ENCODE data around the gene CTDSPL2.
"Not testable (repeated sequence)": the region's sequence is repeated elsewhere in the genome, so short reads cannot be mapped to it uniquely, and the experiment has no call there.

CTDSPL2 gene

DNA sequence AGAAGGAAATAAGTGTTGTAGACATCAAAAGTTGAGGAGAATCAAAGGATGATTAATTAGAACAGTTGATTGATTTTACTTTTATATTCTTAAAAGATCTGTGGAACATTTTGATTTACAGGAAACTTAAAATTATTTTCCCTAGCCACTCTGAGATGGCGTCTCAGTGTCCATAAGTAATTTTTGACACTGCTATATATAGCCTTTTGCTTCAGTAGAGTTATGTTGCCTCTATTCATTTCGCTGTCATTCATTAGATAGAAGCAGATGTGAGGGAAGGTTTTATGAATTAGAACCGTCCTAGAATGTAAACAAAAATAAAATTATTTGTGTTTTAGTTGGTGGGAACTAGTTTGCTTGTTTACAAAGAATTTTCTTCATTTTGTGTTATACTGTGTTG is 58.5 kb downstream of the CTDSPL2 start:
- no peak for DNase-seq

DNA sequence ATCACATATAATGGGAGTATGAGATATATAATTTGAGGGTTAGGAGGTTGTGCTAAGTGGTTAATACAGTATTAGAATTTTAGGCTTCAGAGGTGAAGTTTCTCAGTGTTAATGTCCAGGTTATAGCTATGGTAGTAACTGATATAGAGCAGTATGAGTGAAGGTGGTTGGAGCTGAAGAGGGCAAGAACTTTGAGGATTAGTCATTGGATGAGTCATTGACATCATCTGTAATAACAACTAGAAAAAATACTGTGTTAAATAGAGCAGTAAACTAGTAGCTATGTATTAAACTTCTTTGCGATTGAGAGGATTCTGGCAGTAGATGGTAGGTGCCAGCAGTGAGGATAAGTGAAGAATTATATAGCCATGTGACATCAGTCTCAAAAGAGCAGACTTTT is 62.0 kb downstream of the CTDSPL2 start:
- DNase-seq: no peak

DNA sequence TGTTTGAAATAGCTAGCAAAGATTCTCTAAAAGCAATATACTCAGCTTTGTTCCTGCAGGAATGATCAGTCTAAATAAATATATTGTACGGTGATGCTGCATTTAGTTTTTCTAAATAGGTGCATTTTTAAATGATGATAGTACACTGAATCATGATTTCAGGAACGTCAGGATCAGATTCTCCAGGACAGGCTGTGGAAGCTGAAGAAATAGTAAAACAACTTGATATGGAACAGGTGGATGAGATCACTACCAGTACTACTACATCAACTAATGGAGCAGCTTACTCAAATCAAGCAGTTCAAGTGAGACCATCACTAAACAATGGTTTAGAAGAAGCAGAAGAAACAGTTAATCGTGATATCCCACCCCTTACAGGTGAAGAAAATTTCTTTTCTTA is 63.2 kb downstream of the CTDSPL2 start:
- no peak for DNase-seq

DNA sequence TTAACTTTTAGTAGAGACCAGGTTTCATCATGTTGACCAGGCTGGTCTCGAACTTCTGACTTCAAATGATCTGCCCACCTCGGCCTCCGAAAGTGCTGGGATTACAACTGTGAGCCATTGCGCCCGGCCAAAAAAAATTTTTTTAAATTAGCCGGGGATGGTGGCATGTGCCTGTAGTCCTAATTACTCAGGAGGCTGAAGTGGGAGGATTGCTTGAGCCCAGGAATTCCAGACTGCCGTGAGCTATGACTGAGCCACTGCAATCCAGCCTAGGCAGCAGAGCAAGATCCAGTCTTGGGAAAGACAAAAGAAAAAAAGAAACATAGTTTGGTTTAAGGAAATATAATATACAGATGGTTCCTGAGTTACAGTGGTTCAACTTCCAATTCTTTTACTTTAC is 64.6 kb downstream of the CTDSPL2 start:
- no peak for DNase-seq

DNA sequence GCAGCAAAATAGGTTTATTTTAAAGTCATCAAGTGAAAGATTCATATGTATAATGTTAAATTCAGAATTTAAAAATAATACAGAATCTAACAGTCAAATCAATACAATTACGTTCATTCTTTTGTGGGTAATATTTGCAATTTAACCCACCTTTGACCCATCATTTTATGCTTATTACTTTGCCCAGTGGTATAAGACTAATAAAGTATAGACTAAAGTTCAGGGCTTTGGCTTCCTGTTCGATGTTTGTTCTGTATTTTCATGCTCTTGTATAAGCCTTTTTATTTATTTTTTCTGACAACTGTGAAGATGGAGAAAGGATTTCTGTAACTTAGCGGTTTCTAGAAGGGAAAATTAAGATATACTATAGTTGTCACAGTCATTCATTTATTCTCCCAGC is 65.2 kb downstream of the CTDSPL2 start:
- DNase-seq: no peak

DNA sequence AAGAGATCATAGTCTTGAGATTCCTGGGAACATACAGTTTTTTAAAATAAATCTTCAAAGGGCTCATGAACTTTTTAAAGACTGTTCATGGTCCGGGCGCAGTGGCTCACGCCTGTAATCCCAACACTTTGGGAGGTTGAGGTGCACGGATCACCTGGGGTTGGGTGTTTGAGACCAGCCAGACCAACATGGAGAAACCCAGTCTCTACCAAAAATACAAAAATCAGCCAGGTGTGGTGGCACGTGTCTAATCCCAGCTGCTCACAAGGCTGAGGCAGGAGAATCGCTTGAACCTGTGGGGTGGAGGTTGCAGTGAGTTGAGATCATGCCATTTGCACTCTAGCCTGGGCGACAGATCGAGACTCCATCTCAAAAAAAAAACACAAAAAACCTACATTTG is 68.1 kb downstream of the CTDSPL2 start:
- no peak for DNase-seq

DNA sequence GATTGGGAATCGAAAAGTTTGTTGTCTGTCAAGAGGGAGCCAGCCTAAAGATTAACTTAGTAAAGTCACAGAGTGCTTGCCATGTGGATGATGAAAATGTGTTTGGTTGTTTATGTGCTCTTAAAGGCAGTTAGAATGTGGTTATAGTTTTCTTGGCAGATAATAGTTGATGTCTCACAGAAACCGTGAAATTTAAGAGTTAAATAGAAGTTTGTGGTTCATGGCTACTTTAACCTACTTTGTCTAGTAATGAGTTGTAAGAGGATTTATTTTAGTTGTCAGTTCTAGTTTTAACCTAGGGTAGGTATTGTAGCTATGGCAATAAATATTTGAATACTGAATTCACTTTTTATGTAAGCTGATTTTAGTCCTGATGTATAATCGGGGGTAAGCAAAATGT is 73.1 kb downstream of the CTDSPL2 start:
- no peak for DNase-seq

DNA sequence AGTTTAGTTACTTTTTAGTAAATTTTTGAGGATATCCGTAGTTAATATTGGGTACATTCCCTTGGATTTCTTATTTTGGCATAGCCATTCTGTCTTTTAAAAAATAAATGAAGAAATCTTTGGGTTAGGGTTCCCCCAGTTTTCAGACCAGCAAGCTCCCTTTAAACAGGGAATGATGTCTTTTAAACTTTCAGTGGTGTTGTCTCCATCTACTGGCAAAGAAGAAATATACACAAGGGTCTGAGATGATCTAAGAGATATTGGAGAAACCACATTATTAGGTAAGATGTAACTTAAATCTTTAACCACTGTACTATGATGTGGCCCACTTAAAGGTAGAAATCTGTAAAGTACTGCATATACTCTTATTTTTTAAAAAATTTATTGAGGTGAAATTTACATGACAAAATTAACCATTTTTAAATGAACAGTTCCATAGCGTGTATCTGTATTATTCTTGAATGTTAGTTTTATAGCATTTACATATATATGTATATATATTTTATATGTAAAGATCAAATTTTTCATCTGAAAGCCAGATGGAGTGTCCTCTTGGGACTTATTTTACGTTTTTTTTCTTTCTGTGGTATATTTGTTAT is 74.4 kb downstream of the CTDSPL2 start:
- DNase-seq: no peak

DNA sequence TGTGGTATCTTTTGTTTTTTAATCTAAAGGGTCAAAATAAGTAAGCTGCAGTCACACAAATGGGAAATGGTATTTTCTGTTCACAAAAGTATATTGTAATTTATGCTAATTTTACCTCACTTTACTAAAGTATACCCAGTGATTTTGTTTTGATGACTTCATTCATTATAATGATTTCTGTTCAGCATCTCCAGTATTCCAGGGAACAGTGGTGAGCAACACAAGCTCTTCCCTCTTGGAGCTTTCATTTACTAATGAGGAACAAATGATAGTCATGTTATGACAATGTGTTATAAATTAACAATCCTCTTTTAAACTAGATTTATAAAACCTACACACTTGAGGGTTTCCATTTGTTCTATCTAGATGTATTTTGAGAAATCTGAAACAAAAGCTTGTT is 89.0 kb downstream of the CTDSPL2 start:
- no peak for DNase-seq

DNA sequence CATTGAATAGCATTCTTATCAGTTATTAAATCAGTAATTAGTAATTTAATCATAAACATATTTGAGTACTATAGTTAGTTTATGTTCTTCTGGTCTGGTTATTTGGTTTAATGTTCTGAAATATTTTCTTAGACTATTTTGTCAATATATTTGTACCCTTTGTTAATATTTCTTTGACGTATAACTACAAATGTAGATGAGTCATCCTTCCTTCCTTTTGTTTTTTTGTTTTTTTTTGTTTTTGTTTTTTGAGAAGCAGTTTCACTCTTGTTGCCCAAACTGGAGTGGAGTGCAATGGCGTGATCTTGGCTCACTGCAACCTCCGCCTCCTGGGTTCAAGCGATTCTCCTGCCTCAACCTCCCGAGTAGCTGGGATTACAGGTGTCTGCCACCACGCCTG is 92.1 kb downstream of the CTDSPL2 start:
- no peak for DNase-seq

DNA sequence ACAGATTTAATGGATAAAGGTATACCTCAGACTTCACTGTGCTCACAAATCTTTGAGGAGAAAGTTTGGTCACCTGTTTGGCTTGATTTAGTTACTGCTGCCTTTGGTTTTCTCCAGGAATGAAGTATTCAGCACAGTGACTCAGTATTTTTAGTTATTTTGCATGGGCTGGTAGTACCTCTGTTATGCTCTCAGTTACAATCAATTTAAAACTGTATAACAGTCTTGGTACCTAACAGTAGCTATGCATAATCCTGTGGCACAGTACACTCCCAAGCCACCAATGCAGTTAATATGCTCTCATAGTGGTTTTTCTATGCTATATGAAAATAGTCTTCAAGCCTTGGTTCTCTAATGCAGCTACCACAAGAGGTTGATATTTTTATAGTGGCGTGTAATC is 97.6 kb downstream of the CTDSPL2 start:
- DNase-seq: no peak

DNA sequence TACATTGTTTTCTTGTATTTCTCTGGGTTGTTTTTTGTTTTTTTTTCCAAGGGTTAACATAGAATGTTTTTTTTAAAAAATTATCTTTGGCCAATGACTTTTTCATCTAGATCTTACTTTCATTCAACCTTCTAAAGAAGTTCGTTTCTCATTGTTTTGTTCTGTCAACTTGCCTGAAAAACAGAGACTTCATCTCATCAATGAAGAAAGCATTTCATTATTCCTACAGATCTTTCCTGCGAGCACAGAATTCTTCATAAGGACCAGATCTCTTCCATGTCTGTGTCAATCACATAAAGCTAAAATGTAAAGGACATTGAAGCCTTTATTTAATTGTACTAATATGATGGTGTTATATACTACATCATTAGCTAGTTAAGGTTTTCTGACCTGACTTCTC is 99.8 kb downstream of the CTDSPL2 start:
- no peak for DNase-seq

DNA sequence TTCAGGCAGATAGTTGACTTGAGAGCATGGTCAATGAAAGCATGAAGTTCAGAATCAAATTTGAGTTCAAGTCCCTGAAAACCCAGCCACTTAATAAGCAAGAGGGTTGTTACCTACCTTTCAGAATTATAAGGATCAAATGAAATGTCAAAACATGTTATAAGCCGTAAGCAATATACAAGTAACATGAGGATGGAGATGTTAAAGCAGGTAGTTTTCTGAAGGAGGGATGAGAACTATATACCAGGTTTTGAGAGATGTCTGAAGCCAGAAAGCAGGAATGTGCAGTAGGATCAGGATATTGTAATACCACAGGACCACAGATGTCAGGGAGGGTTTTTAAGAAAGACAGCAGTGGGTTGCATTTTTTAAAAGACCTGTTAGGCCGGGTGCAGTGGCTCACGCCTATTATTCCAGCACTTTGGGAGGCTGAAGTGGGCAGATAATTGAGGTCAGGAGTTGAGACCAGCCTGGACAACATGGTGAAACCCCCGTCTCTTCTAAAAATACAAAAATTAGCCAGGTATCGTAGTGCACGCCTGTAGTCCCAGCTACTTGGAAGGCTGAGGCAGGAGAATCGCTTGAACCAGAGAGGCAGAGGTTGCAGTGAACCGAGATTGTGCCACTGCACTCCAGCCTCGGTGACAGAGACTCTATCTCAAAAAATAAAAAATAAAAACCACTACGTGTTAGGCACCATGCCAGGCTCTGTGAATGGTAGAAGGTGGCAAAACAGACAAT is 102.6 kb downstream of the CTDSPL2 start:
- DNase-seq: no peak

DNA sequence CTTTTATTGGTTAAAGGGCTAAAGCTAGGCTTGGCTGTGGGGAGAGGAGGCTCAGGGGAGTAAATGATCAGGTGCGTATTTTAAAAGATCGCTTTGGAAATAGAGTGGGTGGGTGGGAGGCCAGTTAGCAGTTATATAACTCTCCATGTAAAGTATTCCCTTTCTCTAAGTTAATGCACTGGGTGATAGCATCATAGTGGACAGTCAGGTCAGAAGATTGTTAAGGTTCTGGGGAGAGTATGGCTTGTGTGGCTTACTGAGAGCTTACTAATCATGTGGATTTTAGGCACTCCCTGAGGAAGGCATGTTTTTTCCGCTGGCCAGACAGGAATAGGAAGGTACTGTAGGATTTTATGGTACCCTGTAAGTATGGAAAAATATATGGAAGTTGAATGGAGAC is 103.2 kb downstream of the CTDSPL2 start:
- DNase-seq: no peak

DNA sequence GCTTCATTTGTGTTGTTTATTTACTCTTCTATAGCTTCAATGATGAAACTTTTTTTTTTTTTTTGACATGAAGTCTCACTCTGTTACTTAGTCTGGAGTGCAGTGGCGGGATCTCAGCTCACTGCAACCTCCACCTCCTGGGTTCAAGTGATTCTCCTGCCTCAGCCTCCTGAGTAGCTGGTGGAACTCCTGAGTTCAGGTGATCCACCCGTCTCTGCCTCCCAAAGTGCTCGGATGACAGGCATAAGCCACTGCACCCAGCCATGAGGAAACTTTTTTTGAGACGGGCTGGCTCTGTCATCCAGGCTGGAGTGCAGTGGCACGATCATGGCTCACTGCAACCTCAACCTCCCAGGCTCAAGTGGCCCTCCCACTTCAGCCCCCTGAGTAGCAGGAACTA is 104.8 kb downstream of the CTDSPL2 start:
- not testable (repeated sequence) for DNase-seq

DNA sequence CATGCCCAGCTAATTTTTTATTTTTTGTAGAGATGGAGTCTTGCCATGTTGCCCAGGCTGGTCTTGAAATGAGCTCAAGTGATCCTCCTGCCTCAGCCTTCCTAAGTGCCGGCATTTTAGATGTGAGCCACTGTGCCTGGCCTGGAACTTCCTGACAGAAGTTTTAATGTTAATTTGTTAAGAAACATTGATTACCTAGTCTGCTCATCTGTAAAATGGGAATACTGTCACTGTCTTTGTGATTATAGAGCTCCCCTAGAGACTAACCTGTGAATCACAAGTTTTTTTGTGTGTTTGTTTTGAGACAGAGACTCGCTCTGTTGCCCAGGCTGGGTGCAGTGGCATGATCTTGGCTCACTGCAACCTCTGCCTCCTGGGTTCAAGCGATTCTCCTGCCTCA is 105.3 kb downstream of the CTDSPL2 start:
- no peak for DNase-seq

DNA sequence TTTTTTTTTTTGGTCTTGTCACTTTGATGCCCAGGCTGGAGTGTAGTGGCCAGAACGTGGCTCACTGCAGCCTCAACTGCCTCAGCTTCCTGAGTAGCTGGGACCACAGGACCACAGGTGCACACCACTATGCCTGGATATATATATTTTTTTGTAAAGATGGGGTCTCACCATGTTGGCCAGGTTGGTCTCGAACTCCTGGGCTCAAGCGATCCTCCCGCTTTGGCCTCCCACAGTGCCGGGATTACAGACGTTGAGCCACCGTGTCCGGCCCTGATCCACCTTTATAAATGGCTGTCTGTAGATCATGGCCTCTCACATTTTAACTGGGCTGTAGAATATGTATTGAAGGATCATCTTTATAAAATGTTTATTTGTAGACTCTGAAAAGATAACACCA is 107.7 kb downstream of the CTDSPL2 start:
- no peak for DNase-seq

DNA sequence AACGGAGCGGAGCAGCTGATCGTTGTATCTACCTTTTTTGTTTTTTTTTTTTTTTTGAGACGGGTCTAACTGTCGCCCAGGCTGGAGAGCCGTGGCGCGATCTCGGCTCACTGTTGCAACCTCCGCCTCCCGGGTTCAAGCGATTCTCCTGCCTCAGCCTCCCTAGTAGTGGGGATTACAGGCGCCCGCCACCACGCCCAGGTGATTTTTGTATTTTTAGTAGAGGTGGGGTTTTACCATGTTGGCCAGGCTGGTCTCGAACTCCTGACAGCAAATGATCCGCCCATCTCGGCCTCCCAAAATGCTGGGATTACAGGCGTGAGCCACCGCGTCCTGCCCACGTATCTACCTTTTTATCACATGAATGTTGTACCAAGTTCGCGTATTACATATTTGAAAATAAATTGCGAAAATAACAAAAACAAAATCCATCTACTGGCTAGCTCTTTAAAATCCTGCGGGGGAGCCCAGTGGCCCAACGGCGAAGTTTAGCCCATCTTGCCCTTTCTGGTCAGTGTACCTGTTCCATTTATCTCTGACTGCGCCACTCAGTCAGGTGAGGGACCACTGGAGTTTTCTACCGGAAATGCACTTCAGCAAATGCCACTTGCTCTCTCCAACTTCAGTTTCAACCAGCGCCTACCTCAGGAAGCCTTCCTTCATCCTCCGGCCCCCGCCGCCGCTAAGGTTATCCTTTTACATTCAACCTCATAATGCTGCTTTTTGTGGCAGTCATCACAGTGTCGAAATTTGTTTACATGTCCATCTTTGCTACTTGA is 108.3 kb downstream of the CTDSPL2 start:
- peak in 2 of 4 experiments; percentile 3 to 21 for DNase-seq

DNA sequence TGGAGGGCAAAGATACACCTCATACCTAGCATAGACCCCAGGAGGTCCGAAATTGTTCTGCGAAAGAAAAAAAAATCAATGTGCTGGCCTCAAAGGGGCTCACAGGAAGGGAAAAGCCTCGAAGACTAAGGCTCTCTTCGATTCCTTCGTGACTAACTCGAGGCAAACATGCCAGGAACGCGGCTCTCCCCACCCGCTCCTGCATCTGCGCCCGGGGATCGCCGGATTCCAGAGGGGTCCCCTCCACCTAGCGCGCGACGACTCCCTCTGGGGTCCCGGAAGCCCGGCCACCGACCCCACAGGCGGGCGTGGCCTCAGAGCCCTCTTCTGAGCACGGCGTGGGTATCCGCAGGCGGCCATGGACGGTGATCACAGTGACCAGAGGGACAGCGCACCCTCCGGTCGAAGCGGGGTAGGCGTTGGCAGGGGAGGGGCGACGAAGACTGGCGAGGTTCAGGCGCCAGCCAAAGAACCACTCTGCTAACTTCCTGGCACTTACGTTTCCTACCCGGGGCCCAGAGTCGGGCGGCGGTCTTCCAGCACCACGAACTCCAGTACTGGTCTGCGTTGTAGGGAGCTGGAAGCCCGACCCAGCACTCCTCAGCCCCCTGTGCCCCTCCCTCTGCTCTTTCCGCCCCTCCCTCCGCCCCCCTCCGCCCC is 109.0 kb downstream of the CTDSPL2 start:
- peak in 2 of 4 experiments; percentile 64 to 76 for DNase-seq

DNA sequence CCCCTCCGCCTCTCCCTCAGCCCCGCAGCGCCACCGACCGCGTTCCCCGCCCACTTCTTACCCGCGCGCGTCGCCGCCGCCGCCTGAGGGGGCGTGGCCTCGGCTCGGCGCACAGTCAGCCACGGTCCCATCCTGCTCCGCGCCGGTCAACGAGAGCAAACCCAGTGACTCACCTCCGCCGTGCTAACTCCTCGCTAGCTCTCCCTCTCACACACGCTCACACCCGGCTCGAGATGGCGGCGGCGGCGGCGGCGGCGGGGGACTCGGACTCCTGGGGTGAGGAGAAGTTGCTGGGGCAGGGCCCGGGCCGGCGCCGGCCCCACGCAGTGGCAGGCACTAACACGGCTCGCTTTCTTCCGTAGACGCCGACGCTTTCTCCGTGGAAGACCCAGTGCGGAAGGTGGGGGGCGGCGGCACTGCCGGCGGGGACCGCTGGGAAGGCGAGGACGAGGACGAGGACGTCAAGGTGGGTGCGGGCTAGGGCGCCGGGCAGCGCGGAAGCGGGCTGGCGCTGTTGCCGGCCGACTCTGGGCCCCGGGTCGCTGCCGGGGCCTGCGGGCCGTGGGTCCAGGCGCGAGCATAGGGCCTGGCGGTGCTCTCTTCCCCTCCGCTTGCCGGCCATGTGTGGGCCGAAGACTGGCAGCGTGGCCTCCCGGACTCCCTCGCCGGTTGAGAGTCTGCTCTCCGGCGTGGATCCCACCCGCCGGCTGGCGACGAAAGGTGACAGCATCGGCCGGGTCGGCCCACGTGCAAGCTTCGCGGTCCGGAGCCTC is 109.7 kb downstream of the CTDSPL2 start, which contains the start of gene EIF3J:
TSS of gene EIF3J (plus strand) at position 186 of the 773 bp plus-strand sequence. CDS start at position 234, 48 bp downstream.
- peak; percentile 79 to 91 (median 84) for DNase-seq

DNA sequence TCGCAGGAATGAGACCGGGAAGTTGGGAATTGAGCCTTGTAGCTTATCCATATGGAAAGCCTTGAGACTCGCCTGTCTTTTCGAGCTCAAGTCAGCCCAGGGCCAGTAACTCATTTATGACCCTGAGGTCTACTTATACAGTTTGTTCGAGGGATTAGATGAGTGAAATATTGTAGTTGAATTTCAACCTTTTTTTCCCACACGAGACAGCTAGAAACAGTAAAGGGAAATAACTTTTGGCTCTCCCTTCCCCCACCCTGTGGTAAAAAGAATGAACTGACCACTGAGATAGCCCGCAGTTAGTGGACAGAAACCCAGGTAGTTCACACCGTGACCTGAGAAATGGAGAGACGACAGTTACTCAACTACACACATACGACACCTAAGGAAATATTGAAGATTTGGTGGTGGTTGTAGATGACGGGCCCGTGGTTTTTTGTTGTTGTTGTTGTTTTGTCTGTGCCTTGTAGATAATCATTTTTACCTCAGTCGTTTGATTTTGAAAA is 110.4 kb downstream of the CTDSPL2 start:
- DNase-seq: no peak

DNA sequence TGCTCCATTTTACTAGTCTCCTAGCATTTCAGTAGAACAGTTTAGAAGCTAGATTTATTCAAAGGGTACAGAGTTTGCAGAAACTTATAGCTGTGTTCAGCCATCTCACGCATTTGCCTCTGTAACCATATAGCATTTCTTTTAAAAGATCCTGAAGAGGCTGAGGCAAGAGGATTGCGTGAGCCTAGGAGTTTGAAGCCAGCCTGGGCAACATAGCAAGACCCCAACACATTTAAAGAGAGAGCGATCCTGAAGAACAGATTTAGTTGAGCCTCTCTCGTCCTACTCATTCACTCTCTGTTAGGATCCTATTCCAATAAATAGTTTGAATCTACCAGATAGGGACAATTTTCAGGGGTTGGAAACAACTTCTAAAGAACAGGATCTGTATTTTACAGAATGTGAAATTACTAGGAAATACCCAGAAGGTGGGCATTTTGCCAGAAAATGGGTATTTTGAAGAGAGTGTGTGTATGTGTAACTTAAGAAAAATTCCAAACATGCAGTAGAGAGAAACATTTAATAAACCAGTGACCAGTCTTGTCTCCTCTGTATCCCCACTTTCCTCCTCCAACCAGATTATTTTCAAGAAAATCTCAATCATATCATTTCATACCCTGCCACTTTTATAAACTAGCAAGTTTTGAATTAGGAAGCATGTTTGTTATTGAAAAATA is 114.0 kb downstream of the CTDSPL2 start:
- DNase-seq: no peak

Data from activated naive CD4-positive, alpha-beta T cell (primary cell).